Activated B cell treated with CpG ODN at 0.5 μM for 24 hours (primary cell): ENCODE data around the gene ENKD1. TPM values are rescaled to one million over a fixed set of nuclear protein-coding genes. Genes with fewer than 3 reads are reported as not detected.

ENCODE experiments used
- ATAC-seq: fragments of 200-7000 bp; cut with Tn5 transposase; one replicate; pipeline ENCODE4 v1.10.0; 2021; ENCODE audit warnings: low read depth, mild to moderate bottlenecking, moderate library complexity
- CTCF ChIA-PET: fragments of 350-600 bp; sonication (Branson Sonifier 250); formaldehyde crosslinking; loops from one replicate; lab custom pipeline; 2021; ENCODE audit warnings: antibody characterized with exemption; lab: Charles Lee
- POLR2A ChIA-PET: fragments of 350-600 bp; sonication (Branson Sonifier 250); formaldehyde crosslinking; loops from one replicate; lab custom pipeline; 2021; ENCODE audit warnings: antibody characterized with exemption; lab: Charles Lee
- DNase-seq: peaks from one replicate; pipeline ENCODE4 v3.0.0; 2022
- H3K27ac Mint-ChIP-seq: one replicate; pipeline ENCODE4 v1.8.0; 2020; ENCODE audit warnings: mixed read lengths
- H3K27me3 Mint-ChIP-seq: one replicate; pipeline ENCODE4 v1.8.0; 2021; ENCODE audit warnings: mixed read lengths
- H3K36me3 Mint-ChIP-seq: one replicate; pipeline ENCODE4 v1.8.0; 2021; ENCODE audit warnings: low read depth, mixed read lengths
- H3K4me1 Mint-ChIP-seq: one replicate; pipeline ENCODE4 v1.8.0; 2021; ENCODE audit warnings: mixed read lengths
- H3K4me3 Mint-ChIP-seq: one replicate; pipeline ENCODE4 v1.8.0; 2020; ENCODE audit warnings: mild to moderate bottlenecking, mixed read lengths
- H3K9me3 Mint-ChIP-seq: one replicate; pipeline ENCODE4 v1.8.0; 2020; ENCODE audit warnings: mixed read lengths
- intact Hi-C: fragments of 100-400 bp; cut with micrococcal nuclease; formaldehyde crosslinking; loops from one replicate; pipeline ENCODE4 v1.15.1; 2024
- total RNA-seq: library from RNA; stranded (reverse); gene quantifications from 2 replicates; pipeline ENCODE4 v1.2.3, GENCODE V29; 2022
- TF ChIP-seq, protein P1 (sequence below): fragments of 200-600 bp; IDR thresholded peaks from one replicate; pipeline ENCODE4 v1.8.0; 2022; ENCODE audit warnings: antibody characterized with exemption, mild to moderate bottlenecking

ENKD1 gene
- total RNA-seq, 1 donor from 2014 or later: 8.9 TPM

DNA sequence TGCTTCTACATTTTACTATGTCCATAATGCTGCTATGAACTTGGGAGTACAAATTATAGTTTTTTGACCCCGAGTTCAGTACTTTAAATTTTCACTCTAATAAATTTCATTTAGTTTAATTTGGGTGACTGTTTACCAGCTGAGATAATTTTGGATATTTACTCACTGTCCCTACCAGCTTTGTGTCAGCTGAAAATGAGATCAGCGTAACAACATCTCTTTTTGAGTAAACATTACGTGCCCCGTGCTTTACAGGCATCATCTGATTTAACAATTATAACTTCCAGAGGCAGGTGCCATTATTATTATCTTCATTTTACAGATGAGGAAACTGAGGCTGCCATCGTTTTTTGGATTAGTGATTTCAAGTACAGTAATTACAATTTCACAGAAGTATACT is 37.6 kb upstream of the ENKD1 start:
- TF ChIP-seq, protein P1, sequence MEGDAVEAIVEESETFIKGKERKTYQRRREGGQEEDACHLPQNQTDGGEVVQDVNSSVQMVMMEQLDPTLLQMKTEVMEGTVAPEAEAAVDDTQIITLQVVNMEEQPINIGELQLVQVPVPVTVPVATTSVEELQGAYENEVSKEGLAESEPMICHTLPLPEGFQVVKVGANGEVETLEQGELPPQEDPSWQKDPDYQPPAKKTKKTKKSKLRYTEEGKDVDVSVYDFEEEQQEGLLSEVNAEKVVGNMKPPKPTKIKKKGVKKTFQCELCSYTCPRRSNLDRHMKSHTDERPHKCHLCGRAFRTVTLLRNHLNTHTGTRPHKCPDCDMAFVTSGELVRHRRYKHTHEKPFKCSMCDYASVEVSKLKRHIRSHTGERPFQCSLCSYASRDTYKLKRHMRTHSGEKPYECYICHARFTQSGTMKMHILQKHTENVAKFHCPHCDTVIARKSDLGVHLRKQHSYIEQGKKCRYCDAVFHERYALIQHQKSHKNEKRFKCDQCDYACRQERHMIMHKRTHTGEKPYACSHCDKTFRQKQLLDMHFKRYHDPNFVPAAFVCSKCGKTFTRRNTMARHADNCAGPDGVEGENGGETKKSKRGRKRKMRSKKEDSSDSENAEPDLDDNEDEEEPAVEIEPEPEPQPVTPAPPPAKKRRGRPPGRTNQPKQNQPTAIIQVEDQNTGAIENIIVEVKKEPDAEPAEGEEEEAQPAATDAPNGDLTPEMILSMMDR: no peak
- intact Hi-C loops: no loop called here
- POLR2A ChIA-PET: no interaction called here
- no peaks in the 10 kb centered on the region for H3K9me3 Mint-ChIP-seq
- no peaks in the 10 kb centered on the region for H3K27me3 Mint-ChIP-seq
- no peaks in the 10 kb centered on the region for H3K36me3 Mint-ChIP-seq
- H3K27ac Mint-ChIP-seq: no peak overlapping the region
- DNase-seq (no peak), ATAC-seq (no peak)
- H3K4me1 Mint-ChIP-seq: no peaks in the 10 kb centered on the region
- no peak overlapping the region for H3K4me3 Mint-ChIP-seq
- CTCF ChIA-PET: no interaction called here

DNA sequence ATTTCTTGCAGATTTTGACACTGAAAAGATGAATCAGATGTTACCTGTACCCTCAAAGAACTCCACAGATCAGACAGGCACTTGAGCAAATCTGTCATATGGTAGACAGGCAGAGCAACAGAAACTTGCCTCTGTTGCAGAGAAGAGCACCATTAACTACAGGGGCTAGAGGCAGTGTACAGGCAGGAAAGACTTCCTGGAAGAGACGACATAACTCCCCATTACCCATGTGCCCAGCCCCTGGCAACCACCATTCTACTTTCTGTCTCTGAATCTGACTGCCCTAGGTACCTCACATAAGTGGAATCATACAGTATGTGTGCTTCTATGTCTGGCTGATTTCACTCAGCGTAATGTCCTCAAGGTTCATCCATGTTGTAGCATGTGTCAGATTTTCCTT is 37.1 kb upstream of the ENKD1 start:
- TF ChIP-seq, protein P1: no peak
- intact Hi-C loops: no loop called here
- no peak overlapping the region for H3K27ac Mint-ChIP-seq
- H3K4me3 Mint-ChIP-seq: no peak overlapping the region
- POLR2A ChIA-PET: no interaction called here
- H3K9me3 Mint-ChIP-seq: no peaks in the 10 kb centered on the region
- no peaks in the 10 kb centered on the region for H3K27me3 Mint-ChIP-seq
- ATAC-seq (no peak), DNase-seq (no peak)
- H3K36me3 Mint-ChIP-seq: no peaks in the 10 kb centered on the region
- H3K4me1 Mint-ChIP-seq: no peaks in the 10 kb centered on the region
- CTCF ChIA-PET: no interaction called here

DNA sequence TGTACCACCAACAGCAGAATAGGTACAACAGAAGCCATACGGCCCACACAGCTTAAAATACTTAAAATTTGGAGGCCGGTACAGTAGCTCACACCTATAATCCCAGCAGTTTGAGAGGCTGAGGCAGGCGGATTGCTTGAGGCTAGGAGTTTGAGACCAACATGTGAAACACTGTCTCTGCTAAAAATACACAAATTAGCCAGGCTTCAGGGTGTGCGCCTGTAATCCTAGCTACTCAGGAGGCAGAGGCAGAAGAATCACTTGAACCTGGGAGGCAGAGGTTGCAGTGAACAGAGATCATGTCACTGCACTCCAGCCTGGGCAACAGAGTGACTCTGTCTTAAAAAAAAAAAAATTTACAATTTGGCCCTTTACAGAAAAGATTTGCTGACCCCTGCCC is 35.6 kb upstream of the ENKD1 start:
- H3K4me3 Mint-ChIP-seq: no peak overlapping the region
- intact Hi-C loops: no loop called here
- ATAC-seq (no peak), DNase-seq (no peak)
- TF ChIP-seq, protein P1: no peak
- no peak overlapping the region for H3K27ac Mint-ChIP-seq
- H3K4me1 Mint-ChIP-seq: no peaks in the 10 kb centered on the region
- CTCF ChIA-PET: no interaction called here
- POLR2A ChIA-PET: no interaction called here
- H3K36me3 Mint-ChIP-seq: peaks cover 9% of the 10 kb centered on the region
- no peaks in the 10 kb centered on the region for H3K27me3 Mint-ChIP-seq
- H3K9me3 Mint-ChIP-seq: no peaks in the 10 kb centered on the region

DNA sequence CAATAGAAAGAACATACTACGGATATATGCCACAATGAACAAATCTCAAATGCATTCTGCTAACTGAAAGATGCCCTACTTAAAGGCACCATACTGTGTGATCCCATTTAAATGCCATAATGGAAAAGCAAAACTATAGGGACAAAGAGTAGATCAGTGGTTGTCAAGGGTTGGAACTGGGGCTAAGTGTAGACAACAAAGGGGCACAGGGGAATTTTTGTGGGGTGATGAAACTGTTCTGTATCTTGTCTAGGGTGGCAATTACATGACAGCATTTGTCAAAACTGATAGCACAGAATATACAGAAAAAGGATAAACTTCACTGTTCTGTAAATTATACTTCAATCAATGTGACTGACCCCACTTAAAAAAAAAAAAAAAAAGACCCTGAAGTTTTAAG is 34.9 kb upstream of the ENKD1 start:
- Mint-ChIP-seq H3K27ac (no peak overlapping the region), H3K4me3 (no peak overlapping the region), H3K4me1 (no peaks in the 10 kb centered on the region), H3K9me3 (no peaks in the 10 kb centered on the region), H3K36me3 (peaks cover 12% of the 10 kb centered on the region), H3K27me3 (no peaks in the 10 kb centered on the region)
- DNase-seq: no peak
- ChIA-PET POLR2A (no interaction called here), CTCF (no interaction called here)
- TF ChIP-seq, protein P1: no peak
- intact Hi-C loops: no loop called here
- no peak for ATAC-seq

DNA sequence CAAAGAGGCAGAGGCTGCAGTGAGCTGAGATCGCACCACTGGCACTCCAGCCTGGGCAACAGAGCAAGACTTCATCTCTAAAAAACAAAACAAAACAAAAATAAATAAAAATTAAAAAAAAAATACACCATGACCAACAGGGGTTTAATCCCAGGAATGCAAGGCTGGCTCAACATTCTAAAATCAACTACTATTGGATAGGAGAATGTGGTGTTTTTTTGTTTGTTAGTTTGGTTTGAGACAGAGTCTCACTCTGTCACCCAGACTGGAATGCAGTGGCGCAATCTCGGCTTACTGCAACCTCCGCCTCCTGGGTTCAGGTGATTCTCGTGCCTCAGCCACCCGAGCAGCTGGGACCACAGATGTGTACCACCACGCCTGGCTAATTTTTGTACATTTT is 32.7 kb upstream of the ENKD1 start:
- Mint-ChIP-seq H3K36me3 (peaks cover 12% of the 10 kb centered on the region), H3K9me3 (no peaks in the 10 kb centered on the region), H3K4me3 (no peak overlapping the region), H3K27ac (no peak overlapping the region), H3K27me3 (no peaks in the 10 kb centered on the region), H3K4me1 (no peaks in the 10 kb centered on the region)
- DNase-seq (no peak), ATAC-seq (no peak)
- intact Hi-C loops: no loop called here
- CTCF ChIA-PET: no interaction called here
- TF ChIP-seq, protein P1: no peak
- POLR2A ChIA-PET: no interaction called here
